ENCODE data around the gene CLCN1. TPM values are rescaled to one million over a fixed set of nuclear protein-coding genes. Genes with fewer than 3 reads are reported as not detected.

Gene CLCN1
- total RNA-seq, 1 donor from 2014 or later = not detected

- TF ChIP-seq CTCF (IDR thresholded peaks at IDR 0.05) = no peak
- Histone ChIP-seq H3K36me3 (no peaks in the 10 kb centered on the region), H3K9me3 (no peaks in the 10 kb centered on the region), H3K27ac (no peak overlapping the region), H3K4me3 (peak overlapping the region in 1 of 2 donors; percentile 10), H3K4me1 (no peaks in the 10 kb centered on the region), H3K27me3 (no peaks in the 10 kb centered on the region)
- intact Hi-C loops (cut with DNase I) = no loop called here
- no peak for DNase-seq (ENCODE audit: low spot score in 2 of 2)
Measured at GRCh38 chr7:143280160-143280559, 35.8 kb upstream of the CLCN1 start.

- TF ChIP-seq CTCF (IDR thresholded peaks at IDR 0.05) = no peak
- Histone ChIP-seq H3K4me3 (no peak overlapping the region), H3K27me3 (no peaks in the 10 kb centered on the region), H3K4me1 (no peaks in the 10 kb centered on the region), H3K36me3 (no peaks in the 10 kb centered on the region), H3K9me3 (no peaks in the 10 kb centered on the region), H3K27ac (no peak overlapping the region)
- intact Hi-C loops (cut with DNase I) = no loop called here
- DNase-seq (ENCODE audit: low spot score in 2 of 2) = no peak
Measured at GRCh38 chr7:143280566-143280965, 35.3 kb upstream of the CLCN1 start.

GRCh38 chr7:143281529-143281928 lies 34.4 kb upstream of the CLCN1 start:
- intact Hi-C loops (cut with DNase I) = no loop called here
- TF ChIP-seq CTCF (IDR thresholded peaks at IDR 0.05) = no peak
- no peak for DNase-seq (ENCODE audit: low spot score in 2 of 2)
- Histone ChIP-seq H3K36me3 (no peaks in the 10 kb centered on the region), H3K4me3 (no peak overlapping the region), H3K27ac (no peak overlapping the region), H3K4me1 (no peaks in the 10 kb centered on the region), H3K27me3 (no peaks in the 10 kb centered on the region), H3K9me3 (no peaks in the 10 kb centered on the region)

- Histone ChIP-seq H3K27ac (no peak overlapping the region), H3K4me3 (no peak overlapping the region), H3K4me1 (no peaks in the 10 kb centered on the region), H3K9me3 (no peaks in the 10 kb centered on the region), H3K27me3 (no peaks in the 10 kb centered on the region), H3K36me3 (no peaks in the 10 kb centered on the region)
- TF ChIP-seq CTCF (IDR thresholded peaks at IDR 0.05) = no peak
- no peak for DNase-seq (ENCODE audit: low spot score in 2 of 2)
- intact Hi-C loops (cut with DNase I) = no loop called here
Measured at GRCh38 chr7:143282124-143282523, 33.8 kb upstream of the CLCN1 start.

GRCh38 chr7:143283381-143283780 lies 32.5 kb upstream of the CLCN1 start:
- Histone ChIP-seq H3K4me1 (peaks cover 0 to 3% of the 10 kb centered on the region in 2 donors), H3K27ac (no peak overlapping the region)

More at GRCh38 chr7:143283381-143283780, 32.5 kb upstream of the CLCN1 start:
- Histone ChIP-seq H3K27me3 (no peaks in the 10 kb centered on the region), H3K4me3 (no peak overlapping the region), H3K9me3 (no peaks in the 10 kb centered on the region), H3K36me3 (no peaks in the 10 kb centered on the region)
- intact Hi-C loops (cut with DNase I) = no loop called here
- TF ChIP-seq CTCF (IDR thresholded peaks at IDR 0.05) = no peak
- DNase-seq (ENCODE audit: low spot score in 2 of 2) = no peak
